ENCODE results near the gene MT1H. TPM values are rescaled to one million over a fixed set of nuclear protein-coding genes. Genes with fewer than 3 reads are reported as not detected.
A peak's percentile ranks its signal among the peaks of the same experiment; 100 is the strongest.

MT1H gene
- total RNA-seq, 1 donor from 2014 or later: not detected

- Mint-ChIP-seq H3K4me1 (ENCODE audit: low read depth) (peaks cover 38% of the 10 kb centered on the region), H3K27ac (ENCODE audit: unreplicated experiment) (no peak overlapping the region), H3K9me3 (ENCODE audit: low read depth) (no peaks in the 10 kb centered on the region), H3K36me3 (ENCODE audit: low read depth) (no peaks in the 10 kb centered on the region), H3K4me3 (ENCODE audit: unreplicated experiment) (no peak overlapping the region), H3K27me3 (ENCODE audit: low read depth) (peaks cover 14% of the 10 kb centered on the region)
- no peak for DNase-seq (ENCODE audit: low spot score)
- TF ChIP-seq CTCF (IDR thresholded peaks at IDR 0.05): no peak
Measured at GRCh38 chr16:56629531-56629930, 40.1 kb upstream of the MT1H start.

- Mint-ChIP-seq H3K4me1 (ENCODE audit: low read depth) (peaks cover 38% of the 10 kb centered on the region), H3K27ac (ENCODE audit: unreplicated experiment) (no peak overlapping the region), H3K4me3 (ENCODE audit: unreplicated experiment) (no peak overlapping the region), H3K36me3 (ENCODE audit: low read depth) (no peaks in the 10 kb centered on the region), H3K9me3 (ENCODE audit: low read depth) (no peaks in the 10 kb centered on the region), H3K27me3 (ENCODE audit: low read depth) (peaks cover 20% of the 10 kb centered on the region)
- no peak for TF ChIP-seq CTCF (IDR thresholded peaks at IDR 0.05)
- DNase-seq (ENCODE audit: low spot score): no peak
Measured at GRCh38 chr16:56630134-56630533, 39.5 kb upstream of the MT1H start.

GRCh38 chr16:56631197-56631596 is 38.4 kb upstream of the MT1H start:
- H3K4me1 Mint-ChIP-seq (ENCODE audit: low read depth): peaks cover 31% of the 10 kb centered on the region
- H3K27ac Mint-ChIP-seq (ENCODE audit: unreplicated experiment): no peak overlapping the region
- H3K27me3 Mint-ChIP-seq (ENCODE audit: low read depth): peaks cover 27% of the 10 kb centered on the region
- no peak overlapping the region for H3K4me3 Mint-ChIP-seq (ENCODE audit: unreplicated experiment)
- no peak for TF ChIP-seq CTCF (IDR thresholded peaks at IDR 0.05)
- no peak for DNase-seq (ENCODE audit: low spot score)
- H3K9me3 Mint-ChIP-seq (ENCODE audit: low read depth): no peaks in the 10 kb centered on the region
- no peaks in the 10 kb centered on the region for H3K36me3 Mint-ChIP-seq (ENCODE audit: low read depth)

GRCh38 chr16:56631832-56632155 is 37.8 kb upstream of the MT1H start:
- DNase-seq (ENCODE audit: low spot score): no peak
- no peaks in the 10 kb centered on the region for H3K36me3 Mint-ChIP-seq (ENCODE audit: low read depth)
- no peak for TF ChIP-seq CTCF (IDR thresholded peaks at IDR 0.05)
- no peak overlapping the region for H3K27ac Mint-ChIP-seq (ENCODE audit: unreplicated experiment)
- H3K27me3 Mint-ChIP-seq (ENCODE audit: low read depth): peaks cover 33% of the 10 kb centered on the region
- H3K4me3 Mint-ChIP-seq (ENCODE audit: unreplicated experiment): peak overlapping the region; percentile 71
- H3K4me1 Mint-ChIP-seq (ENCODE audit: low read depth): peaks cover 25% of the 10 kb centered on the region
- no peaks in the 10 kb centered on the region for H3K9me3 Mint-ChIP-seq (ENCODE audit: low read depth)

GRCh38 chr16:56632156-56632847 is 37.3 kb upstream of the MT1H start, which contains the start of gene MT1M:
TSS of gene MT1M (plus strand) at chr16:56632659. CDS start at chr16:56632732, 73 bp downstream.
- peaks cover 20% of the 10 kb centered on the region for H3K4me1 Mint-ChIP-seq (ENCODE audit: low read depth)
- DNase-seq (ENCODE audit: low spot score): no peak
- H3K27ac Mint-ChIP-seq (ENCODE audit: unreplicated experiment): no peak within 1 kb of the TSS
- H3K36me3 Mint-ChIP-seq (ENCODE audit: low read depth): no peaks in the 10 kb centered on the region
- peak within 1 kb of the TSS; percentile 71 for H3K4me3 Mint-ChIP-seq (ENCODE audit: unreplicated experiment)
- peaks cover 38% of the 10 kb centered on the region for H3K27me3 Mint-ChIP-seq (ENCODE audit: low read depth)
- no peak for TF ChIP-seq CTCF (IDR thresholded peaks at IDR 0.05)
- H3K9me3 Mint-ChIP-seq (ENCODE audit: low read depth): no peaks in the 10 kb centered on the region

All from chondrocyte (in vitro differentiated cells).